Cardiac fibroblast (primary cell): ENCODE data around the gene ATP5MC2.

Experiments
- DNase-seq, 2 donors: peaks; one replicate each; pipeline versions ENCODE4 v3.0.0 to v3.0.0-alpha.2; 2010; ENCODE audit warnings: low read depth in 2 of 2
- H3K4me3 ChIP-seq, 2 donors: replicated peaks in 1 of 2; 1 replicate in 1 of 2; 2 replicates in 1 of 2; pipeline ENCODE4 v1.5.1; 2011; ENCODE audit warnings: low read depth in 2 of 2, low read length in 2 of 2, mild to moderate bottlenecking in 2 of 2, moderate library complexity in 1 of 2
- TF ChIP-seq, protein P1 (sequence below): IDR thresholded peaks from one replicate; pipeline ENCODE4 v1.5.1; 2011; ENCODE audit warnings: low read depth, mild to moderate bottlenecking, low read length, inconsistent platforms

ATP5MC2 gene

DNA sequence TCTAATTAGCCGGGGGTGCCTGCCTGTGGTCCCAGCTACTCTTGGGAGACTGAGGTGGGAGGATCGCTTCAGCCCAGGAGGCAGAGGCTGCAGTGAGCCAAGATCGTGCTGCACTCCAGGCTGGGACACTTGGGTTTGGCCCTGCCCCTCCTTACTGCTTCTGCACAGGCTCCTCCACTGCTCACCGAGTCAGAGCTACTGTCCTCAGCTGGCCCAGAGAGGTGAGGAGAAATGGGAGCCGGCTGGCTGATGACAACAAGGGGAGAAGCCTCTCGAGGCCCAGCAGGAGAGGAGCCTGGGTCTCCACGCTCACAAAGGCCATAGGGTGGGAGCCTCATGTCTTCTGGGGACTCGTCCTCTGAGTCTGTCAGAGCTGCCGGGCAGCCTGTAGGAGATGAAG is 37.6 kb upstream of the ATP5MC2 start:
- TF ChIP-seq, protein P1, sequence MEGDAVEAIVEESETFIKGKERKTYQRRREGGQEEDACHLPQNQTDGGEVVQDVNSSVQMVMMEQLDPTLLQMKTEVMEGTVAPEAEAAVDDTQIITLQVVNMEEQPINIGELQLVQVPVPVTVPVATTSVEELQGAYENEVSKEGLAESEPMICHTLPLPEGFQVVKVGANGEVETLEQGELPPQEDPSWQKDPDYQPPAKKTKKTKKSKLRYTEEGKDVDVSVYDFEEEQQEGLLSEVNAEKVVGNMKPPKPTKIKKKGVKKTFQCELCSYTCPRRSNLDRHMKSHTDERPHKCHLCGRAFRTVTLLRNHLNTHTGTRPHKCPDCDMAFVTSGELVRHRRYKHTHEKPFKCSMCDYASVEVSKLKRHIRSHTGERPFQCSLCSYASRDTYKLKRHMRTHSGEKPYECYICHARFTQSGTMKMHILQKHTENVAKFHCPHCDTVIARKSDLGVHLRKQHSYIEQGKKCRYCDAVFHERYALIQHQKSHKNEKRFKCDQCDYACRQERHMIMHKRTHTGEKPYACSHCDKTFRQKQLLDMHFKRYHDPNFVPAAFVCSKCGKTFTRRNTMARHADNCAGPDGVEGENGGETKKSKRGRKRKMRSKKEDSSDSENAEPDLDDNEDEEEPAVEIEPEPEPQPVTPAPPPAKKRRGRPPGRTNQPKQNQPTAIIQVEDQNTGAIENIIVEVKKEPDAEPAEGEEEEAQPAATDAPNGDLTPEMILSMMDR, result no peak
- no peak overlapping the region for H3K4me3 ChIP-seq
- DNase-seq, result no peak

- TF ChIP-seq, protein P1, result no peak
- no peak for DNase-seq
- no peak overlapping the region for H3K4me3 ChIP-seq
These were observed 36.3 kb upstream of the ATP5MC2 start for GRCh38 chr12:53712059-53712643.

DNA sequence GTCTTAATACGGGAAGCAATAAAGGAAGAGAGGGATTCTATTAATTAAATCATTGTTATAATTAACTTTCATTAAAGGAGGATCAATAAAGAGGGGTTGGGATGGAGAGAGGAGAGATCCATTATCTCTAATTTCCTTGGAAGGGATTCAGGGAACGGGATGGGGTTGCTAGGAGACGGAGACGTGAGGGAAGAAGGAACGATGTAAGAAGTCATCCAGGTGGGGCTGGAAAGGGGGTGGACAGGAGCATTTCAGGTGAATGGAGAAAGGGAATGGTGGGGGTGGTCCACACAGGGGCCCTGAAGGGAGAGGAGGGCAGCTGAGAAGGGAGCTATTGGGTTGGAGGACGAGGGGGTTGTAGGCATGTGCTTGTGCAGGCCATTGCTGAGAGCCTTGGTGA is 34.2 kb upstream of the ATP5MC2 start:
- no peak for DNase-seq
- TF ChIP-seq, protein P1, result no peak
- no peak overlapping the region for H3K4me3 ChIP-seq

DNA sequence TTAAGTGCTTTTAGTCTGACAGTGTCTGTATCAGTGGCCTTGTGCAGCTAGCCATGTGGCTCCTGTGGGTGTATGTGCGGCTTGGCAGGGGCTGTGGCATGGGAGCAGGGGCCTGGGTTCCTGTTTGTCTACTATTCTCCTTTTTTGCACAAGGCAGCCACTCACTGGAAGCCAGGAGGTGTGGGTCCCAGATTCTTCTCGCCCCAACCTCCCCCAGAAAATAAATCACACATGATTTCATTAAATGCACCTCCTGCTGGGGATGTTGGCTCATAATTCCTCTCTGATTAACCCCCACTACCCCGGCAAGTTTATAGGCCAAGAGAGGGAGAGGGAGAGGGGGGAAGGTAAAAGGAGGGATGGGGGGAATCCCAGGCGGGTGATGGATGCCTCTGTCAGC is 33.8 kb upstream of the ATP5MC2 start:
- no peak overlapping the region for H3K4me3 ChIP-seq
- DNase-seq, result no peak
- TF ChIP-seq, protein P1, result no peak

- DNase-seq, result no peak
- no peak overlapping the region for H3K4me3 ChIP-seq
These were observed 30.2 kb upstream of the ATP5MC2 start for GRCh38 chr12:53706080-53706479.

DNA sequence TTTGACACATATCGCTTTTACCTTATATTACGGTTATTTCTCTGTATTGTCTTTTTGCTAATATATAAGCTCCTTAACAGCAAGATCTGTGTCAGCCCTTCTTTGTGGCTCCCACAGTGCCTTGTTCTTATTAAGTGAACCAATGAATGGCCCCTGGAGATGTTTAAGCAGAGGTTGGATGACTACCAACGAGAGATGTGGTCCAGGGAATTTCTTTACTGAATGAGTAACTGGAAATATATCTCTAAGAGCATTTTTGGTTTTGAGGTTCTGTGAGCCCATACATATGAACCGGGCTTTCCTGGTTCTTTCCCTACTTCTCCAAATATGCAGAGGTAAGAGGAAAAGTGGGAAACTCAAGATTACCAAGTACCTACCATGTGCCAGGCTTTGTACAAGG is 27.9 kb upstream of the ATP5MC2 start:
- no peak overlapping the region for H3K4me3 ChIP-seq
- DNase-seq, result peak; percentile 23 to 53
- TF ChIP-seq, protein P1, result no peak

More at GRCh38 chr12:53706080-53706479, 30.2 kb upstream of the ATP5MC2 start:
- TF ChIP-seq, protein P1, result no peak
